ENCODE measurements around the gene MTHFD1L.

The MTHFD1L gene

DNA sequence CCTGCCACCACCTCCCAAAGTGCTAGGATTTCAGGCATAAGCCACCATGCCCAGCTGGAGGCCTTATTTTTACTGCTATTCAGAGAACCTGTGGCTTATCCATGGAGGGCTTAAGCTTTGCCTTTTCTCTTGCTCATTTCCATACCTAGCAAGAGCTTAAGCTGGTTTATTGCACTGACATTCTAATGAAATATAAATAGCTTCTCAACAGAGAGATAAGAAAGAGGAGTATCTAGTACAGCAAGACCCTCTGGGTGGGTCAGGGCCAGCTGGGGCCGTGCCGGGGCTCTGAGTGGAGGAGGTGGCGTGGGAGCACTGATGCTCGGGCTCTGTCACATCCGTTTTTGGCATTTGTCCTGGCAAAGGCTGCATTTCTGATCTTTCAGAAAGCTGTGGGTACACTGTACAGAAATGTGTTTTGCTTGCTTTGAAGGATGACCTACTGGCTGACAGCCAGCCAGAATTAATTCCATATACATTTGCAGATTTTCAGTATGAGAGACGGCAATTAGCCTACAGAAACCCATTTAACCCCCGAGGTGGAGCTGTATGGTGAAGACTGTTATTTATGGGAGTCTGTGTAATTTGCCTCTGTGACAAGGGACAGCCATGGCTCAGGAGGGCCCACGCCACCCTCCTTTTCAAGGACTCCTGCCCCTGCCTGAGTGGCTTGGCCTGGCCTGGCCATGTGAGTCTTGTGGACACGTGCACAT lies 192.7 kb downstream of the MTHFD1L start:
- TF ChIP-seq POLR2AphosphoS5 (IDR thresholded peaks at IDR 0.05; ENCODE audit: low read depth, low read length): no peak
- TF ChIP-seq FOXP2 (optimal IDR thresholded peaks at IDR 0.05; ENCODE audit: borderline replicate concordance, extremely low read depth, extremely low read length, insufficient read depth): no peak
- no peak for TF ChIP-seq SIN3A (IDR thresholded peaks at IDR 0.05; ENCODE audit: borderline replicate concordance, insufficient read depth, low read length)

DNA sequence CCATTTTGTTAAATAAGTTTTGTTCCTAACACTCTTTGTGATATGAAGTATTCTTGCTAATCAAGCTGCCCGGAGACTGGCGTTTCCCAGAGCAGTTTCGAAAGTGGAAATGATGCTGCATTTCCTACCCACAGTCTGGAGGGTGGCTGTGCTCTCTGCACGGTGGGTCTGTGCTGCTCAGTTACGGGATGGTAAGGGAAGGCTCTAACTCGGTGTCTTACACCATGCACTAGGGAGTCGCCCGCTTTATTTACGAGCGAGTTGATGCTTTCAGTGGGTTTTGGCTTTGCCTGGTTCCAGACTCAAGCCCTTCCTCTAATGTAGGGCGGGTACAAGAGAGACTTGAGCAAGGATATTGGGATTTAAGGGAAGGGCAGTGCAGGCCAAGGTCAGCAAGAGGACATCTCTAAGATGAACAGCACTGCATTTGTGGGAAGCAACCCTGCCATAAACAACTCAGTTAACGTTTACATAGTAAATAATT lies 194.2 kb downstream of the MTHFD1L start:
- TF ChIP-seq, protein P1, sequence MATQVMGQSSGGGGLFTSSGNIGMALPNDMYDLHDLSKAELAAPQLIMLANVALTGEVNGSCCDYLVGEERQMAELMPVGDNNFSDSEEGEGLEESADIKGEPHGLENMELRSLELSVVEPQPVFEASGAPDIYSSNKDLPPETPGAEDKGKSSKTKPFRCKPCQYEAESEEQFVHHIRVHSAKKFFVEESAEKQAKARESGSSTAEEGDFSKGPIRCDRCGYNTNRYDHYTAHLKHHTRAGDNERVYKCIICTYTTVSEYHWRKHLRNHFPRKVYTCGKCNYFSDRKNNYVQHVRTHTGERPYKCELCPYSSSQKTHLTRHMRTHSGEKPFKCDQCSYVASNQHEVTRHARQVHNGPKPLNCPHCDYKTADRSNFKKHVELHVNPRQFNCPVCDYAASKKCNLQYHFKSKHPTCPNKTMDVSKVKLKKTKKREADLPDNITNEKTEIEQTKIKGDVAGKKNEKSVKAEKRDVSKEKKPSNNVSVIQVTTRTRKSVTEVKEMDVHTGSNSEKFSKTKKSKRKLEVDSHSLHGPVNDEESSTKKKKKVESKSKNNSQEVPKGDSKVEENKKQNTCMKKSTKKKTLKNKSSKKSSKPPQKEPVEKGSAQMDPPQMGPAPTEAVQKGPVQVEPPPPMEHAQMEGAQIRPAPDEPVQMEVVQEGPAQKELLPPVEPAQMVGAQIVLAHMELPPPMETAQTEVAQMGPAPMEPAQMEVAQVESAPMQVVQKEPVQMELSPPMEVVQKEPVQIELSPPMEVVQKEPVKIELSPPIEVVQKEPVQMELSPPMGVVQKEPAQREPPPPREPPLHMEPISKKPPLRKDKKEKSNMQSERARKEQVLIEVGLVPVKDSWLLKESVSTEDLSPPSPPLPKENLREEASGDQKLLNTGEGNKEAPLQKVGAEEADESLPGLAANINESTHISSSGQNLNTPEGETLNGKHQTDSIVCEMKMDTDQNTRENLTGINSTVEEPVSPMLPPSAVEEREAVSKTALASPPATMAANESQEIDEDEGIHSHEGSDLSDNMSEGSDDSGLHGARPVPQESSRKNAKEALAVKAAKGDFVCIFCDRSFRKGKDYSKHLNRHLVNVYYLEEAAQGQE (IDR thresholded peaks at IDR 0.05; ENCODE audit: insufficient read depth in 1 of 2, low read depth in 2 of 2, low read length in 2 of 2): no peak

DNA sequence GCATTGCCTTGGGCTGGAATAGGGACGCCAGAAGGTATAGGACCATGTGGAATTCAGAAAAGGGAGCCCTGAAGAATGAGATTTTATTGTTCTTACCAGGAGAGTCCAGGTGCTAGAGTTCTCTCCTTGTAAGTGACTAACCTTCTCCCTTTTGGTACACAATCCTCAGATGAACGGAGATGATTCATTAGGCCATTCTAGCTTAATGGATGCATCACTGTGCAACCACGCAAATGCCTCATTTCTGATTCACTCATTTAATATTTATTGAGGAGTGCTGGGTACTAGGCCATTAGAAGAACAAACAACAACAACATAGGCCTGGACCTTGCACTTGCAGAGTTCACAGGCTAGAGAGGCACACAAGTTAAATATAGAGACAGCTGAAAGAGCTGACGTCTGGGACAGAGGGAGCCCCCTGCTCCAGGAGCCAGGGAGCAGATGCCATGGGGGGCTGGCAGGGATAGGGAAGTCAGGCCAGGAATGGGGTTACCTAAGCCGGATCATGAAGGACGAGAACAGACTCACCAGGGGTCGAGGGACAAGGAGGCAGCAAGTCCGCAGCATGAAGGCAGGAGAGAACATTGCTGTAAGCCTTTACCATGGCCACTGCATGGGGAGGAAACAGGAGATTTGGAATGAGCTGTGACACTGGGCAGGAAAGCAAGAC lies 194.7 kb downstream of the MTHFD1L start:
- TF ChIP-seq POLR2AphosphoS5 (IDR thresholded peaks at IDR 0.05; ENCODE audit: low read depth, low read length) (no peak), SIN3A (IDR thresholded peaks at IDR 0.05; ENCODE audit: borderline replicate concordance, insufficient read depth, low read length) (no peak), TAF1 (IDR thresholded peaks at IDR 0.05; ENCODE audit: borderline replicate concordance, insufficient read depth, low read length) (no peak), FOXP2 (optimal IDR thresholded peaks at IDR 0.05; ENCODE audit: borderline replicate concordance, extremely low read depth, extremely low read length, insufficient read depth) (no peak)
- TF ChIP-seq, protein P1 (IDR thresholded peaks at IDR 0.05; ENCODE audit: insufficient read depth in 1 of 2, low read depth in 2 of 2, low read length in 2 of 2): no peak

DNA sequence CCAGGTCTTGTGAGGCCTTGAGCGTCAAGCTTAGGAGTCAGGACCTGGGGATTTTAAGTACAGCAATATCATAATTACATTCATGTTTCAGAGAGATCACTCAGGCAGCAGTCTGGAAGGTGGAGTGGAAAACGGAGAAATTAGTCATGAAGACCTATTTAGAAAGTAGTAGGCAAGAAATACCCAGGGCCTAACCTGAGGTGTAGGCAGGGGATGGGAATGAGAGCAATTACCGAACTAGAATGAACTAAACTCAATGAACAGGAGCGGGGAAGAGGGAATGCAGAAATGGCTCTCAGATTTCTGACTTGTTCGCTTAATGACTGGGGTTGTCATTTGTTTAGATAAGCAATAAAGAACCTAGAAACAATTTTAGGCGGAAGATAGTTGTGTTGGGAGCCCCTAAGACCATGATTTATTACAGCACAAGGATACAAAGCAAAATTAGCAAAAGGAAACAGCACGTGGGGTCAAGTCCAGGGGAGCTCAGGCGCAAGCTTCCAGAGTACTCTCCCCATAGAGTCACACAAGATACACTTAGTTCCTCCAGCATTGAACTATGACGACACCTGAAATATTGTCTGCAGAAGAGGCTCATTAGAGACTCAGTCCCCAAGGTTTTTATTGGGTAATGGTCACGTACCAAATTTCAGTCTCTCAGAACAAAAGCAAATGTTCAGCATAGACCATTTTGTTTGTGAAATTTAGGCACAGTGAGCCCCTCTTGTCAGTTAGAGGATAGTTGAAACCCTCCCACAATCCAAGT lies 195.4 kb downstream of the MTHFD1L start:
- TF ChIP-seq SIN3A (IDR thresholded peaks at IDR 0.05; ENCODE audit: borderline replicate concordance, insufficient read depth, low read length): no peak
- TF ChIP-seq, protein P1 (IDR thresholded peaks at IDR 0.05; ENCODE audit: insufficient read depth in 1 of 2, low read depth in 2 of 2, low read length in 2 of 2): no peak
- no peak for TF ChIP-seq FOXP2 (optimal IDR thresholded peaks at IDR 0.05; ENCODE audit: borderline replicate concordance, extremely low read depth, extremely low read length, insufficient read depth)
- TF ChIP-seq TAF1 (IDR thresholded peaks at IDR 0.05; ENCODE audit: borderline replicate concordance, insufficient read depth, low read length): no peak
- TF ChIP-seq POLR2AphosphoS5 (IDR thresholded peaks at IDR 0.05; ENCODE audit: low read depth, low read length): no peak

DNA sequence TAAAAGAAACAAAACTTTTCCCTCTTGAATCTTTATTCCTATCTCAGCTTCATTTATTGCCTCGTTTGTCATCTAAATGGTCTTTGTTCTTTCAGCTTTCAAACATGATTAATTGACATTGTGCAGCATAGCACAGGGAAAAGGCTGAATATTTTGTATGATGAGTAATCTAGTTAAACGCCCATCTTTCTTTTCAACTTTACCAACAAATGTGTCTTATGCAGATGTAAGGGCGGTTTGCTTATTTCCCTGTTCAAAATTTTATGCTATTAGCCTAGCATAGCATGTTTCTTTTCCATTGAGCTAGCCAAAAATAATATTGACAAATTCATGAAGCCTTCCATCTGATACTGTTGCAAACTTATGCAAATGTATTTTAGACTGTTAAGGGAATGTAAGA lies 197.8 kb downstream of the MTHFD1L start:
- TF ChIP-seq, protein P1 (IDR thresholded peaks at IDR 0.05; ENCODE audit: insufficient read depth in 1 of 2, low read depth in 2 of 2, low read length in 2 of 2): no peak
- TF ChIP-seq SIN3A (IDR thresholded peaks at IDR 0.05; ENCODE audit: borderline replicate concordance, insufficient read depth, low read length): no peak
- TF ChIP-seq FOXP2 (optimal IDR thresholded peaks at IDR 0.05; ENCODE audit: borderline replicate concordance, extremely low read depth, extremely low read length, insufficient read depth): no peak
- TF ChIP-seq TAF1 (IDR thresholded peaks at IDR 0.05; ENCODE audit: borderline replicate concordance, insufficient read depth, low read length): no peak
